ENCODE results near the gene TWNK. TPM values are rescaled to one million over a fixed set of nuclear protein-coding genes. Genes with fewer than 3 reads are reported as not detected.
"Not testable (repeated sequence)": the region's sequence is repeated elsewhere in the genome, so short reads cannot be mapped to it uniquely, and the experiment has no call there.

TWNK gene
- total RNA-seq, 1 experiment from 2014 or later = 28.2 TPM

DNA sequence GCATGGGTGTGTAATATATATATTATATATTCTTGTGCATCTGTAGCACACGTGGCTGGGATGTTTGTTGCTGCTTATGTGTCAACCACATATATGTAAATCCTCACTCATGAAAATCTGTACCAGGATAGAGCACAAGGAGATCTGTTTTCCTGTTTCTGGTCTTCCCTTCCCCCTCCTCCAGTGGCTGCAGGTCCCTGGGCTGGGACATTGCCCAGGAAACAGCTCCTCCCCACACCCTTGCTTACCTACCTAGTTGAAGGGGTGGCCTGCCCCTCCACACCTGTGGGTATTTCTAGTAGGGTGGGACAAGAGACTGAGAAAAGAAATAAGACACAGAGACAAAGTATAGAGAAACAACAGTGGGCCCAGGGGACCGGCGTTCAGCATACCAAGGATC, 45.9 kb downstream of the TWNK start:
- H3K27me3 Mint-ChIP-seq (ENCODE audit: low read depth) = peaks cover 67% of the 10 kb centered on the region
- POLR2A ChIA-PET = no interaction called here
- no peak overlapping the region for H3K4me3 Mint-ChIP-seq
- no peak for ATAC-seq
- CTCF ChIA-PET = interaction anchor here (4.6 kb wide), 1 partner anchor 22 kb away, joined by 48 read pairs; no protein-coding TSS in a partner anchor
- H3K9me3 Mint-ChIP-seq = no peaks in the 10 kb centered on the region
- no peaks in the 10 kb centered on the region for H3K36me3 Mint-ChIP-seq
- DNase-seq (ENCODE audit: low spot score) = no peak
- TF ChIP-seq FOXJ3 (CRISPR knock-in tag; IDR thresholded peaks at IDR 0.05; ENCODE audit: borderline replicate concordance) (no peak), SMAD3 (CRISPR knock-in tag; IDR thresholded peaks at IDR 0.05; ENCODE audit: borderline replicate concordance) (no peak), NFE2L1 (CRISPR knock-in tag; IDR thresholded peaks at IDR 0.05) (no peak), HMGA2 (CRISPR knock-in tag; IDR thresholded peaks at IDR 0.05) (no peak), ZNF416 (CRISPR knock-in tag; IDR thresholded peaks at IDR 0.05) (no peak), ATF1 (CRISPR knock-in tag; IDR thresholded peaks at IDR 0.05) (no peak), ZNF671 (CRISPR knock-in tag; IDR thresholded peaks at IDR 0.05) (no peak), TEAD4 (CRISPR knock-in tag; IDR thresholded peaks at IDR 0.05) (no peak)
- TF ChIP-seq, protein P1, sequence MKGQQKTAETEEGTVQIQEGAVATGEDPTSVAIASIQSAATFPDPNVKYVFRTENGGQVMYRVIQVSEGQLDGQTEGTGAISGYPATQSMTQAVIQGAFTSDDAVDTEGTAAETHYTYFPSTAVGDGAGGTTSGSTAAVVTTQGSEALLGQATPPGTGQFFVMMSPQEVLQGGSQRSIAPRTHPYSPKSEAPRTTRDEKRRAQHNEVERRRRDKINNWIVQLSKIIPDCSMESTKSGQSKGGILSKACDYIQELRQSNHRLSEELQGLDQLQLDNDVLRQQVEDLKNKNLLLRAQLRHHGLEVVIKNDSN (CRISPR knock-in tag; IDR thresholded peaks at IDR 0.05) = no peak
- TF ChIP-seq, protein P2, sequence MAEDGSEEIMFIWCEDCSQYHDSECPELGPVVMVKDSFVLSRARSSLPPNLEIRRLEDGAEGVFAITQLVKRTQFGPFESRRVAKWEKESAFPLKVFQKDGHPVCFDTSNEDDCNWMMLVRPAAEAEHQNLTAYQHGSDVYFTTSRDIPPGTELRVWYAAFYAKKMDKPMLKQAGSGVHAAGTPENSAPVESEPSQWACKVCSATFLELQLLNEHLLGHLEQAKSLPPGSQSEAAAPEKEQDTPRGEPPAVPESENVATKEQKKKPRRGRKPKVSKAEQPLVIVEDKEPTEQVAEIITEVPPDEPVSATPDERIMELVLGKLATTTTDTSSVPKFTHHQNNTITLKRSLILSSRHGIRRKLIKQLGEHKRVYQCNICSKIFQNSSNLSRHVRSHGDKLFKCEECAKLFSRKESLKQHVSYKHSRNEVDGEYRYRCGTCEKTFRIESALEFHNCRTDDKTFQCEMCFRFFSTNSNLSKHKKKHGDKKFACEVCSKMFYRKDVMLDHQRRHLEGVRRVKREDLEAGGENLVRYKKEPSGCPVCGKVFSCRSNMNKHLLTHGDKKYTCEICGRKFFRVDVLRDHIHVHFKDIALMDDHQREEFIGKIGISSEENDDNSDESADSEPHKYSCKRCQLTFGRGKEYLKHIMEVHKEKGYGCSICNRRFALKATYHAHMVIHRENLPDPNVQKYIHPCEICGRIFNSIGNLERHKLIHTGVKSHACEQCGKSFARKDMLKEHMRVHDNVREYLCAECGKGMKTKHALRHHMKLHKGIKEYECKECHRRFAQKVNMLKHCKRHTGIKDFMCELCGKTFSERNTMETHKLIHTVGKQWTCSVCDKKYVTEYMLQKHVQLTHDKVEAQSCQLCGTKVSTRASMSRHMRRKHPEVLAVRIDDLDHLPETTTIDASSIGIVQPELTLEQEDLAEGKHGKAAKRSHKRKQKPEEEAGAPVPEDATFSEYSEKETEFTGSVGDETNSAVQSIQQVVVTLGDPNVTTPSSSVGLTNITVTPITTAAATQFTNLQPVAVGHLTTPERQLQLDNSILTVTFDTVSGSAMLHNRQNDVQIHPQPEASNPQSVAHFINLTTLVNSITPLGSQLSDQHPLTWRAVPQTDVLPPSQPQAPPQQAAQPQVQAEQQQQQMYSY (CRISPR knock-in tag; IDR thresholded peaks at IDR 0.05) = no peak
- TF ChIP-seq, protein P3, sequence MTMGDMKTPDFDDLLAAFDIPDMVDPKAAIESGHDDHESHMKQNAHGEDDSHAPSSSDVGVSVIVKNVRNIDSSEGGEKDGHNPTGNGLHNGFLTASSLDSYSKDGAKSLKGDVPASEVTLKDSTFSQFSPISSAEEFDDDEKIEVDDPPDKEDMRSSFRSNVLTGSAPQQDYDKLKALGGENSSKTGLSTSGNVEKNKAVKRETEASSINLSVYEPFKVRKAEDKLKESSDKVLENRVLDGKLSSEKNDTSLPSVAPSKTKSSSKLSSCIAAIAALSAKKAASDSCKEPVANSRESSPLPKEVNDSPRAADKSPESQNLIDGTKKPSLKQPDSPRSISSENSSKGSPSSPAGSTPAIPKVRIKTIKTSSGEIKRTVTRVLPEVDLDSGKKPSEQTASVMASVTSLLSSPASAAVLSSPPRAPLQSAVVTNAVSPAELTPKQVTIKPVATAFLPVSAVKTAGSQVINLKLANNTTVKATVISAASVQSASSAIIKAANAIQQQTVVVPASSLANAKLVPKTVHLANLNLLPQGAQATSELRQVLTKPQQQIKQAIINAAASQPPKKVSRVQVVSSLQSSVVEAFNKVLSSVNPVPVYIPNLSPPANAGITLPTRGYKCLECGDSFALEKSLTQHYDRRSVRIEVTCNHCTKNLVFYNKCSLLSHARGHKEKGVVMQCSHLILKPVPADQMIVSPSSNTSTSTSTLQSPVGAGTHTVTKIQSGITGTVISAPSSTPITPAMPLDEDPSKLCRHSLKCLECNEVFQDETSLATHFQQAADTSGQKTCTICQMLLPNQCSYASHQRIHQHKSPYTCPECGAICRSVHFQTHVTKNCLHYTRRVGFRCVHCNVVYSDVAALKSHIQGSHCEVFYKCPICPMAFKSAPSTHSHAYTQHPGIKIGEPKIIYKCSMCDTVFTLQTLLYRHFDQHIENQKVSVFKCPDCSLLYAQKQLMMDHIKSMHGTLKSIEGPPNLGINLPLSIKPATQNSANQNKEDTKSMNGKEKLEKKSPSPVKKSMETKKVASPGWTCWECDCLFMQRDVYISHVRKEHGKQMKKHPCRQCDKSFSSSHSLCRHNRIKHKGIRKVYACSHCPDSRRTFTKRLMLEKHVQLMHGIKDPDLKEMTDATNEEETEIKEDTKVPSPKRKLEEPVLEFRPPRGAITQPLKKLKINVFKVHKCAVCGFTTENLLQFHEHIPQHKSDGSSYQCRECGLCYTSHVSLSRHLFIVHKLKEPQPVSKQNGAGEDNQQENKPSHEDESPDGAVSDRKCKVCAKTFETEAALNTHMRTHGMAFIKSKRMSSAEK (CRISPR knock-in tag; IDR thresholded peaks at IDR 0.05; ENCODE audit: borderline replicate concordance) = no peak
- TF ChIP-seq, protein P4, sequence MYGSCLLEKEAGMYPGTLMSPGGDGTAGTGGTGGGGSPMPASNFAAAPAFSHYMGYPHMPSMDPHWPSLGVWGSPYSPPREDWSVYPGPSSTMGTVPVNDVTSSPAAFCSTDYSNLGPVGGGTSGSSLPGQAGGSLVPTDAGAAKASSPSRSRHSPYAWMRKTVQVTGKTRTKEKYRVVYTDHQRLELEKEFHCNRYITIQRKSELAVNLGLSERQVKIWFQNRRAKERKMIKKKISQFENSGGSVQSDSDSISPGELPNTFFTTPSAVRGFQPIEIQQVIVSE (CRISPR knock-in tag; IDR thresholded peaks at IDR 0.05; ENCODE audit: borderline replicate concordance) = no peak
- TF ChIP-seq, protein P5, sequence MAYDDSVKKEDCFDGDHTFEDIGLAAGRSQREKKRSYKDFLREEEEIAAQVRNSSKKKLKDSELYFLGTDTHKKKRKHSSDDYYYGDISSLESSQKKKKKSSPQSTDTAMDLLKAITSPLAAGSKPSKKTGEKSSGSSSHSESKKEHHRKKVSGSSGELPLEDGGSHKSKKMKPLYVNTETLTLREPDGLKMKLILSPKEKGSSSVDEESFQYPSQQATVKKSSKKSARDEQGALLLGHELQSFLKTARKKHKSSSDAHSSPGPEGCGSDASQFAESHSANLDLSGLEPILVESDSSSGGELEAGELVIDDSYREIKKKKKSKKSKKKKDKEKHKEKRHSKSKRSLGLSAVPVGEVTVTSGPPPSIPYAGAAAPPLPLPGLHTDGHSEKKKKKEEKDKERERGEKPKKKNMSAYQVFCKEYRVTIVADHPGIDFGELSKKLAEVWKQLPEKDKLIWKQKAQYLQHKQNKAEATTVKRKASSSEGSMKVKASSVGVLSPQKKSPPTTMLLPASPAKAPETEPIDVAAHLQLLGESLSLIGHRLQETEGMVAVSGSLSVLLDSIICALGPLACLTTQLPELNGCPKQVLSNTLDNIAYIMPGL (CRISPR knock-in tag; IDR thresholded peaks at IDR 0.05) = no peak
- TF ChIP-seq, protein P6, sequence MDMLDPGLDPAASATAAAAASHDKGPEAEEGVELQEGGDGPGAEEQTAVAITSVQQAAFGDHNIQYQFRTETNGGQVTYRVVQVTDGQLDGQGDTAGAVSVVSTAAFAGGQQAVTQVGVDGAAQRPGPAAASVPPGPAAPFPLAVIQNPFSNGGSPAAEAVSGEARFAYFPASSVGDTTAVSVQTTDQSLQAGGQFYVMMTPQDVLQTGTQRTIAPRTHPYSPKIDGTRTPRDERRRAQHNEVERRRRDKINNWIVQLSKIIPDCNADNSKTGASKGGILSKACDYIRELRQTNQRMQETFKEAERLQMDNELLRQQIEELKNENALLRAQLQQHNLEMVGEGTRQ (CRISPR knock-in tag; IDR thresholded peaks at IDR 0.05) = no peak
- TF ChIP-seq, protein P7, sequence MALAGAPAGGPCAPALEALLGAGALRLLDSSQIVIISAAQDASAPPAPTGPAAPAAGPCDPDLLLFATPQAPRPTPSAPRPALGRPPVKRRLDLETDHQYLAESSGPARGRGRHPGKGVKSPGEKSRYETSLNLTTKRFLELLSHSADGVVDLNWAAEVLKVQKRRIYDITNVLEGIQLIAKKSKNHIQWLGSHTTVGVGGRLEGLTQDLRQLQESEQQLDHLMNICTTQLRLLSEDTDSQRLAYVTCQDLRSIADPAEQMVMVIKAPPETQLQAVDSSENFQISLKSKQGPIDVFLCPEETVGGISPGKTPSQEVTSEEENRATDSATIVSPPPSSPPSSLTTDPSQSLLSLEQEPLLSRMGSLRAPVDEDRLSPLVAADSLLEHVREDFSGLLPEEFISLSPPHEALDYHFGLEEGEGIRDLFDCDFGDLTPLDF (CRISPR knock-in tag; IDR thresholded peaks at IDR 0.05) = no peak
- TF ChIP-seq, protein P8, sequence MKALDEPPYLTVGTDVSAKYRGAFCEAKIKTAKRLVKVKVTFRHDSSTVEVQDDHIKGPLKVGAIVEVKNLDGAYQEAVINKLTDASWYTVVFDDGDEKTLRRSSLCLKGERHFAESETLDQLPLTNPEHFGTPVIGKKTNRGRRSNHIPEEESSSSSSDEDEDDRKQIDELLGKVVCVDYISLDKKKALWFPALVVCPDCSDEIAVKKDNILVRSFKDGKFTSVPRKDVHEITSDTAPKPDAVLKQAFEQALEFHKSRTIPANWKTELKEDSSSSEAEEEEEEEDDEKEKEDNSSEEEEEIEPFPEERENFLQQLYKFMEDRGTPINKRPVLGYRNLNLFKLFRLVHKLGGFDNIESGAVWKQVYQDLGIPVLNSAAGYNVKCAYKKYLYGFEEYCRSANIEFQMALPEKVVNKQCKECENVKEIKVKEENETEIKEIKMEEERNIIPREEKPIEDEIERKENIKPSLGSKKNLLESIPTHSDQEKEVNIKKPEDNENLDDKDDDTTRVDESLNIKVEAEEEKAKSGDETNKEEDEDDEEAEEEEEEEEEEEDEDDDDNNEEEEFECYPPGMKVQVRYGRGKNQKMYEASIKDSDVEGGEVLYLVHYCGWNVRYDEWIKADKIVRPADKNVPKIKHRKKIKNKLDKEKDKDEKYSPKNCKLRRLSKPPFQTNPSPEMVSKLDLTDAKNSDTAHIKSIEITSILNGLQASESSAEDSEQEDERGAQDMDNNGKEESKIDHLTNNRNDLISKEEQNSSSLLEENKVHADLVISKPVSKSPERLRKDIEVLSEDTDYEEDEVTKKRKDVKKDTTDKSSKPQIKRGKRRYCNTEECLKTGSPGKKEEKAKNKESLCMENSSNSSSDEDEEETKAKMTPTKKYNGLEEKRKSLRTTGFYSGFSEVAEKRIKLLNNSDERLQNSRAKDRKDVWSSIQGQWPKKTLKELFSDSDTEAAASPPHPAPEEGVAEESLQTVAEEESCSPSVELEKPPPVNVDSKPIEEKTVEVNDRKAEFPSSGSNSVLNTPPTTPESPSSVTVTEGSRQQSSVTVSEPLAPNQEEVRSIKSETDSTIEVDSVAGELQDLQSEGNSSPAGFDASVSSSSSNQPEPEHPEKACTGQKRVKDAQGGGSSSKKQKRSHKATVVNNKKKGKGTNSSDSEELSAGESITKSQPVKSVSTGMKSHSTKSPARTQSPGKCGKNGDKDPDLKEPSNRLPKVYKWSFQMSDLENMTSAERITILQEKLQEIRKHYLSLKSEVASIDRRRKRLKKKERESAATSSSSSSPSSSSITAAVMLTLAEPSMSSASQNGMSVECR (CRISPR knock-in tag; IDR thresholded peaks at IDR 0.05; ENCODE audit: borderline replicate concordance) = no peak
- peaks cover 26% of the 10 kb centered on the region for H3K4me1 Mint-ChIP-seq
- no peak overlapping the region for H3K27ac Mint-ChIP-seq

DNA sequence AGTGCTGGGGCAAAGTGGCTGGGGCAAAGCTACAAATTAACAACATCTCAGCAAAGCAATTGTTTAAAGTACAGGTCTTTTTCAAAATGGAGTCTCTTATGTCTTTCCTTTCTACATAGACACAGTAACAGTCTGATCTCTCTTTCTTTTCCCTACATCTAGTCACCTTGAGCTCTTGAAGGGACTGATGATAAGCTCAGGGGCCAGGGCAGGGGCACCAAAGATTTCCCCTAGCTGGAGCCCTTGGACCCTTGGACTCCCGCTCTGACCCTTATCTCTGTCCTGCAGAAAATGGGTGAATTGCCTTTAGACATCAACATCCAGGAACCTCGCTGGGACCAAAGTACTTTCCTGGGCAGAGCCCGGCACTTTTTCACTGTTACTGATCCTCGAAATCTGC, 47.1 kb downstream of the TWNK start:
- ATAC-seq; H3K9me3 Mint-ChIP-seq; H3K4me3 Mint-ChIP-seq; DNase-seq (ENCODE audit: low spot score); H3K36me3 Mint-ChIP-seq; POLR2A ChIA-PET; H3K27ac Mint-ChIP-seq: not testable (repeated sequence)
- CTCF ChIA-PET = interaction anchor here (0.6 to 9.7 kb wide), 6 partner anchors 16 to 432 kb away, joined by 3 to 143 read pairs (median 4); no protein-coding TSS in a partner anchor
- Mint-ChIP-seq H3K4me1 (peaks cover 22% of the 10 kb centered on the region), H3K27me3 (ENCODE audit: low read depth) (peaks cover 65% of the 10 kb centered on the region)
